Forelimb muscle (tissue), 1 donor: ENCODE data around the gene INHA. TPM values are rescaled to one million over a fixed set of nuclear protein-coding genes. Genes with fewer than 3 reads are reported as not detected.

Source experiments
- DNase-seq: peaks from one replicate; pipeline ENCODE4 v3.0.0-alpha.2; 2013; ENCODE audit warnings: low read depth
- polyA plus RNA-seq: library from polyadenylated mRNA; unstranded; fragments of 120-200 nt; gene quantifications from one replicate; pipeline ENCODE4 v1.2.1, GENCODE V29; 2013; ENCODE audit not compliant: insufficient read length

Gene INHA
- polyA plus RNA-seq, 1 donor = 0.37 TPM

DNA sequence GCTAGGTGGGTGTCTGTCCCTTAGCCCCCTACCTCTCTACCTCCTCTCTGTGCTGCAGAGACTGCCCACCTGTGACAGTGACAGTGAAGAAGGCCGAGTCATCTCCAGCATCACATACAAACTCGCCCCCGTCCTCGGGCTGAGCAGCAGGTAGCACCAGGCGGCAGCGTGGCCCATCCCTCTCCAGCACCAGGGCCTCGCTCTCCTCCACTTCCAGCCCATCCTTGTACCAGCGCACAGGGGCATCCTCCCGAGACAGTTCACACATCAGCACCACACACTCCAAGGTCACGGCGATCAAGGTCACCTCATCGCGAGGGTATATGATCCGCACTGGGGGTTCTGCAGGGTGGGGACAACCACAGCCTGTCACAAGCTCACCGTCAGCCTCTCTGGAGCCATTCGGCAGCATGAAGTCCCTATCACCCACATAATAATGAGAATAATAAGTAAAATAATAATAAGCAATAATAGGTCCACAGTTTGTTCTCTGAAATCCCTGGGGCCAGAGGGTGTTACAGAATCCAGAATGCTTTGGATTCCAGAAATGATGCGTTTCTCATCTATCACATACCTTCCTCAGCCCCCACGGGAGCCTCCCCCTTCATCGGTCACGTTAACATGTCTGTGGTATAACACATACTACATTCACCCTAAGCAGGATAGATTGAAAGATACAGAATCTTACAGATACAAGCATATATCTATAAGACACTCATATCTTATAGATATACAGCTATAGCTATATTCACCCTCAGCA lies 12.8 kb upstream of the INHA start:
- no peak for DNase-seq

DNA sequence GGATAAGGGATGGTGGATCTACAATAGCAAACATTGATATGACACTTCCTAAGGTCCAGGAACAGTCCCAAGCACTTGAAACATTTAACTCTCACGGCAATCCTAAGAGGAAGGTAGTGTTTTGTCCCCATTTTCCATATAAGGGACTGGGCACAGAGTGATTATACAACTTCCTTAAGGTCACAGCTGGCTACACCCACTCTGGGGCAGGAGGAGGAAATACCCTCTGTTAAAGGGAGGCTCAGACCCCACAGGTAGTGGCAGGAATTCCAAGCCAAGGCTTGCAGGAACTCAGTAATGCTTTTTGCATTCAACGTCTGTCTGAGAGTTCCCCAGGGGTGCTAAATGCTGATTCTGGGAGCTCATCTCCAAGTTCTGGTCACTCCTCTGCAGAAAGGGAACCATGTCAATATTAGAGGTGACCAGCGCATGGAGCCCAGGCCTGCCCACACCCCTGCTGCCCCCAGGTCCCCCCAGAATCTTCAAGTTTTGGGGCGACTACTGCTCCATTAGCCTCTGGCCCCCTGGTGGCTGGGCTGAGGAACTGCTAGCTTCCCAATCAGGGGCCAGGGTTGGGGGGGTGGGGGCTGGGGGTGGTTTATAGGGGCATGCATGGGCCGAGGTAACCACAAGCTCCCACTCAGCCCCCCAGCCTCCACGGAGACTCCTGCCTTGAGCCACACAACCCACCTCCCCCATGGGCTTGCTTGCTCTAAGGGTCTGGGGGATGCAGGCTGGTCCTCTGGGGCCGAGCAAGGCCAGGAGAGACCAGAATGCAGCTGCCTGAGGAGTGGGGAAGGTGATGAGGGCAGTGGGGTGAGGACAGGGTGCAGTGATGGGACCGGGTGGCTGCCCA lies 11.8 kb upstream of the INHA start:
- DNase-seq = no peak

DNA sequence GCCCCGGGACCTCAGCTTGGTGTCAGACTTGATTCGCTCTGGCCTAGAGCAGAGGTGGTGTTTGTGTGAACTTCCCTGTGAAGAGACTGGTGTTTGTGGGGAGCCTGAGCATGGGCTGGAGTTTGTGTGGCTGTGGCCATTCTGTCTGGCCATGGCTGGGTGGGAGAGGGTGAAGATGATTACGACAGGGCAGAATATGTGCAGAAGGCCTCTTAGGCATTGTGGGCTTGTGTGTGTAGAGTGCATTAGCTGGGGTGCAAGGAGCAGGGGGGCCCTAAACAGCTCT lies 11.3 kb upstream of the INHA start:
- DNase-seq = no peak

- DNase-seq = no peak
These were observed 10.7 kb upstream of the INHA start for GRCh38 chr2:219561179-219562048.

- DNase-seq = no peak
These were observed 9.8 kb upstream of the INHA start for GRCh38 chr2:219562049-219563020.

GRCh38 chr2:219563271-219563928 lies 8.7 kb upstream of the INHA start:
- no peak for DNase-seq

- DNase-seq = no peak
These were observed 6.7 kb upstream of the INHA start for GRCh38 chr2:219565130-219566080.

DNA sequence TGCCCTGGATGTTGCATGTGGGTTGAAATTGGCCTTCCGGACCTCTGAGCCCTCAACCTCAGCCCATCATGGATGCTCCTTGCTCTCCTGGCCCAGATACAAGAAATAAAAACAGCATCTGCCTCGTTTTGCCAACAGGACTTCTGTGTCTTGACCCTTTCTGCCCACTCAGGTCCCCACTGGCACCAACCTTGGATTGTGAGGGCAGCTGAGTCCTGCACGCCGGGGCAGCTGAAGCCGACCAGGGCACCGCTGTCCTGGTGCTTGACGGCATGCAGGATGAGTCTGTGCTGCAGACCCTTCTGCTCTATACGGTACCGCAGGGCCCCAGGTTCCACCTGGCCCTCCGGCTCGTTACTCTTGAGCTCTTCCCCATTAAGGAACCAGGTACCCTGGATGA lies 5.5 kb upstream of the INHA start:
- DNase-seq = no peak

DNA sequence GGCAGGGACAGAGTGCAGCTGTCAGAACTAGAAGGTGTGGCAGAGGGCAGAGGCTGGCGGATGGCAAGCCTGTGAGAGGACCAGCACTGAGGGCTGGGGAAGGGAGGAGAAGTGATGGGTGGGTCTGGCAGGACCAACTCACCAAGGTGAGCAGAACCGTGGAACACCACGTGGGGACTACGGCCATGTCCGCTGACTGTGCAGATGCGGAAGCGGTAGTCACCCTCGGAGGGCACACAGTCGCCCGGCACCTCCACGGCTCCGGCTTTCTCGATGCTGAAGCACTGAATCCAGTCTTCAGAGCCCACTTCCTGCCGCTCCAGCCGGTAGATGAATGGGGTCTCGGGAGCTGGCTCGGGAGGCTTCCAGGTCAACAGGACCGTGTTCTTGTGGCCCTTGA lies 5.0 kb upstream of the INHA start:
- DNase-seq = no peak

- no peak for DNase-seq
These were observed 4.2 kb upstream of the INHA start for GRCh38 chr2:219567791-219568361.

DNA sequence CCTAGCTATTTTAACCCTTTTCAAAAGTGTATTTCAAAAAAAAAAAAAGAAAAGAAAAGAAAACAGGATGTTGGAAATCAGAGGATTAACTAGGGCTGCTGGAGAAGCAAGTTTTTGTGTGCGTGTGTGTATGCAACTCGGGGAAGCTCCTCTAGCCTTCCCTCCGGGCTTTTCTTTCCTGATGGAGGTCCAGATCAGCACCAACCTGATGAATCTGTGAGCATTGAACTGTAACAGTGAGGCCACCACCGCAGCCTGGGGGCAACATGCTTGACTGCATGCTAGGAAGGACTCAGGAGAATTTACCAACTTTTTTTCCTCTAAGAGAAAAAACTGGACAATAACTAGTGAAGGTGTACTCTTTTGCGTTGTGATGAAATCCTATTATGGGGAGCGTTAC lies 3.1 kb upstream of the INHA start:
- no peak for DNase-seq

- no peak for DNase-seq
These were observed 2.5 kb upstream of the INHA start for GRCh38 chr2:219569635-219570034.

DNA sequence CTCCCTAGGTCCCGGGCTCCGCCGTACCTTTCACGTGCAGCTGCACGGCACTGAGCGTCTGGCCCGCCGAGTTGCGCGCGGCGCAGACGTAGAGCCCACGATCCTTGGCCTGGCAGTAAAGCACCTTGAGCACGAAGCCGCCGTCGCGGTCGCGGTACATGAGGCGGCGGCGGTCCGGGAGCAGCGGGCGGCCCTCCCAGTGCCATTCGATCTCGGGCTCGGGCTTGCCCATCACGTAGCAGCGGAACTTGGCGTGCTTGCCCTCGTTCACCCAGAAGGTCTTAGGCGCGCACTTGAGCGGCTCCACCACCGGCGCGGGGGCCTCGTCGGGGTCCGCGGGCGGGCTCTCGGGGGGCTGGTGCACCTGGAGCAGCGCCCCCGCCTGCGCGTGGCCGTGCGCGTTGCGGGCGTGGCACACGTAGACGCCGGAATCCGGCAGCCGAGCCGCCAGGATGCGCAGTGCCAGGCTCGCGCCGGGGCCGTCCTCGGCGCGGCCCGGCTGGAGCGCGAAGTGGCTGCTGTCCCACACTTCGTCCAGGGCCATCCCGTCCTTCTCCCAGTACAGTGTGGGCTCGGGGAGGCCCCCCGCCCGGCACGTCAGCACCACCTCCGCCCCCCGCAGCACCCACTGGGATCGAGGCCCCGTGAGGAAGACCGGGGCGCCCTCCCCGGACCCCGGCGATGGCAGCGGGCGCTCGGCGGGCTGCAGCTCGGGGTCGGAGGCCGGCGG lies 1.8 kb upstream of the INHA start:
- no peak for DNase-seq

- DNase-seq = no peak
These were observed 1.2 kb upstream of the INHA start for GRCh38 chr2:219570924-219571310.

DNA sequence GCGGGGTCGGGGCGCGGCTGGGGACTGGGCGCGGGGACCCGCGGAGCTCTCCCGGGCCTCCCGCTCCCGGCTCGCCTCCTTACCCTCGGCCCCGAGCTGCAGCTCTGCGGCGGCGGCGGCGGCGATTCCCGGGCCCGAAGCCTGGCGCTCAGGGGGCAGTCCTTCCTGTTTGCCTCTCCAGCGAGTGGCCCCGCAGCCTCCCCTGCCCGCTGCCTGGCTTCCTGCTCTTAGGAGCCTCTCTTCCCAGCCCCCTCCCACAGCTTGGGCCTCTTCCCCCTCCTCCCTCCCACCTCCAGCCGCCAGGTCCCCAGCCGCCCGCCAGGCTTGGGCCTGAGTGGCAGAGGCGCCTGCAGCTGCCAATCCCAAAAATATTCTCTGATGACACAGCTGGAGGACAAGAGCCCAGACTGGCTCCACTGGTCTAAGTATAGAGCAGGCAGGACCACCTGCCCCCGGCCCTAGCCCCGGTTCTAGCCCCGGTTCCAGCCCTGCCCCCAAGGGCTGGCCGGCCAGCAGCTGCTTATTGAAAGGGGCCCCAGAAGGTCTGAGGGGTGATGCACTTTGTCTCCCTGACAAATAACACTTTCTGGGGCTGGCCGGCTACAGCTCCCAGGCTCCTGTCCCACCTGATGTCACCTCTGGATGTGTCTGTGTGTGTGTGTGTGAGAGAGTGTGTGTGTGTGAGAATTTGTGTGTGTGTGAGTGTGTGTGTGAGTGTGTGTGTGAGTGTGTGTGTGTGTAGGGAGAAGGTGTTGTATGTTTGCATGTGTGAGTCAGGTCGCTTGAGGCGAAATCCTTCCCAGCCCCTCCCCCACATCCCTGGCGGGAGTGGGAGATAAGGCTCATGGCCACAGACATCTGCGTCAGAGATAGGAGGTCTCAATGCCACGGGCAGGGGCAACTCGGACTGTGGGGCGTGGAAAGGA lies 536 bp upstream of the INHA start, which contains the start of gene OBSL1:
Gene OBSL1, minus strand, starts transcription at position 229 of the 926 bp plus-strand sequence. CDS start 307 bp downstream, outside the sequence.
- no peak for DNase-seq

GRCh38 chr2:219573166-219573565 lies 1.1 kb downstream of the INHA start:
- no peak for DNase-seq
